ENCODE results near the gene COL27A1.

COL27A1 gene

GRCh38 chr9:114227288-114228015, 72.1 kb downstream of the COL27A1 start:
- DNase-seq (ENCODE audit: low read depth in 2 of 2) = no peak

- DNase-seq (ENCODE audit: low read depth in 2 of 2) = no peak
These were observed 72.9 kb downstream of the COL27A1 start for GRCh38 chr9:114228016-114228808.

- no peak for DNase-seq (ENCODE audit: low read depth in 2 of 2)
These were observed 74.0 kb downstream of the COL27A1 start for GRCh38 chr9:114229295-114229694.

GRCh38 chr9:114230068-114230467, 74.7 kb downstream of the COL27A1 start:
- DNase-seq (ENCODE audit: low read depth in 2 of 2) = no peak

GRCh38 chr9:114231273-114231672, 75.9 kb downstream of the COL27A1 start:
- no peak for DNase-seq (ENCODE audit: low read depth in 2 of 2)

GRCh38 chr9:114231719-114232449, 76.5 kb downstream of the COL27A1 start:
- DNase-seq (ENCODE audit: low read depth in 2 of 2) = no peak

- no peak for DNase-seq (ENCODE audit: low read depth in 2 of 2)
These were observed 78.3 kb downstream of the COL27A1 start for GRCh38 chr9:114233491-114234185.

GRCh38 chr9:114235033-114235661, 79.8 kb downstream of the COL27A1 start:
- DNase-seq (ENCODE audit: low read depth in 2 of 2) = no peak

- no peak for DNase-seq (ENCODE audit: low read depth in 2 of 2)
These were observed 81.2 kb downstream of the COL27A1 start for GRCh38 chr9:114236391-114237138.

- DNase-seq (ENCODE audit: low read depth in 2 of 2) = no peak
These were observed 81.9 kb downstream of the COL27A1 start for GRCh38 chr9:114237247-114237646.

- no peak for DNase-seq (ENCODE audit: low read depth in 2 of 2)
These were observed 82.4 kb downstream of the COL27A1 start for GRCh38 chr9:114237781-114238180.

- DNase-seq (ENCODE audit: low read depth in 2 of 2) = no peak
These were observed 83.1 kb downstream of the COL27A1 start for GRCh38 chr9:114238472-114238871.

- no peak for DNase-seq (ENCODE audit: low read depth in 2 of 2)
These were observed 83.8 kb downstream of the COL27A1 start for GRCh38 chr9:114238891-114239875.

GRCh38 chr9:114240216-114240615, 84.9 kb downstream of the COL27A1 start:
- DNase-seq (ENCODE audit: low read depth in 2 of 2) = no peak

GRCh38 chr9:114240647-114241558, 85.6 kb downstream of the COL27A1 start:
- DNase-seq (ENCODE audit: low read depth in 2 of 2) = no peak

GRCh38 chr9:114242837-114243236, 87.5 kb downstream of the COL27A1 start:
- DNase-seq (ENCODE audit: low read depth in 2 of 2) = no peak

- DNase-seq (ENCODE audit: low read depth in 2 of 2) = no peak
These were observed 87.9 kb downstream of the COL27A1 start for GRCh38 chr9:114243240-114243639.

- no peak for DNase-seq (ENCODE audit: low read depth in 2 of 2)
These were observed 89.2 kb downstream of the COL27A1 start for GRCh38 chr9:114244570-114244969.
